HFF-Myc (cell line): Measurements from ENCODE around the gene TMEM235.

ENCODE experiments used
- DNase-seq: peaks from one replicate; pipeline ENCODE4 v3.0.0-alpha.2; 2011; ENCODE audit warnings: low read depth; ENCODE audit errors: extremely low read depth
- H3K4me3 ChIP-seq: replicated peaks from 2 replicates; pipeline ENCODE4 v1.5.1; 2011; ENCODE audit warnings: low read depth, mild to moderate bottlenecking, control low read depth, low read length
- CTCF ChIP-seq: IDR thresholded peaks from 2 replicates; pipeline ENCODE4 v1.5.1; 2012; ENCODE audit warnings: mild to moderate bottlenecking, low read depth, low read length, control low read depth; ENCODE audit errors: missing control alignments

TMEM235 gene

GRCh38 chr17:78205124-78205775 is 26.2 kb upstream of the TMEM235 start:
- TF ChIP-seq CTCF: no peak
- no peak for DNase-seq
- H3K4me3 ChIP-seq: no peak overlapping the region

GRCh38 chr17:78206298-78206697 is 25.1 kb upstream of the TMEM235 start:
- no peak overlapping the region for H3K4me3 ChIP-seq
- DNase-seq: no peak
- TF ChIP-seq CTCF: no peak

- TF ChIP-seq CTCF: no peak
- no peak for DNase-seq
- no peak overlapping the region for H3K4me3 ChIP-seq
Observed at GRCh38 chr17:78208486-78208885, 22.9 kb upstream of the TMEM235 start.

GRCh38 chr17:78210111-78210510 is 21.3 kb upstream of the TMEM235 start:
- no peak for DNase-seq
- no peak for TF ChIP-seq CTCF

GRCh38 chr17:78211032-78211431 is 20.4 kb upstream of the TMEM235 start:
- H3K4me3 ChIP-seq: no peak overlapping the region
- no peak for DNase-seq
- TF ChIP-seq CTCF: no peak

More at GRCh38 chr17:78210111-78210510, 21.3 kb upstream of the TMEM235 start:
- H3K4me3 ChIP-seq: no peak overlapping the region

GRCh38 chr17:78214016-78214705 is 17.3 kb upstream of the TMEM235 start, which contains the start of gene BIRC5:
Gene BIRC5 (plus strand): TSS chr17:78214253. CDS start chr17:78214317, 64 bp downstream.
- no peak for TF ChIP-seq CTCF
- DNase-seq: peak; percentile 22
- peak within 1 kb of the TSS; percentile 95 for H3K4me3 ChIP-seq

GRCh38 chr17:78214706-78215061 is 16.7 kb upstream of the TMEM235 start:
- TF ChIP-seq CTCF: no peak
- no peak for DNase-seq
- H3K4me3 ChIP-seq: peak overlapping the region; percentile 95
